Mesenteric fat pad (tissue), 1 donor: Measurements from ENCODE around the gene ASB2. TPM values are rescaled to one million over a fixed set of nuclear protein-coding genes. Genes with fewer than 3 reads are reported as not detected.

ENCODE experiments used
- DNase-seq: peaks from one replicate; pipeline ENCODE4 v3.0.0-alpha.2; 2020; ENCODE audit warnings: low spot score
- total RNA-seq: library from RNA; stranded (reverse); fragmentation: NEBNext Ultra II Directional; extraction: Animal tissue kit (Norgen Biotek cat#: 25700); gene quantifications from one replicate; pipeline ENCODE4 v1.2.1, GENCODE V29; 2021
- donor health status: DM: yes; HTN: yes; CAD: no.

ASB2 gene
- total RNA-seq, 1 donor from 2014 or later = 1.2 TPM

DNA sequence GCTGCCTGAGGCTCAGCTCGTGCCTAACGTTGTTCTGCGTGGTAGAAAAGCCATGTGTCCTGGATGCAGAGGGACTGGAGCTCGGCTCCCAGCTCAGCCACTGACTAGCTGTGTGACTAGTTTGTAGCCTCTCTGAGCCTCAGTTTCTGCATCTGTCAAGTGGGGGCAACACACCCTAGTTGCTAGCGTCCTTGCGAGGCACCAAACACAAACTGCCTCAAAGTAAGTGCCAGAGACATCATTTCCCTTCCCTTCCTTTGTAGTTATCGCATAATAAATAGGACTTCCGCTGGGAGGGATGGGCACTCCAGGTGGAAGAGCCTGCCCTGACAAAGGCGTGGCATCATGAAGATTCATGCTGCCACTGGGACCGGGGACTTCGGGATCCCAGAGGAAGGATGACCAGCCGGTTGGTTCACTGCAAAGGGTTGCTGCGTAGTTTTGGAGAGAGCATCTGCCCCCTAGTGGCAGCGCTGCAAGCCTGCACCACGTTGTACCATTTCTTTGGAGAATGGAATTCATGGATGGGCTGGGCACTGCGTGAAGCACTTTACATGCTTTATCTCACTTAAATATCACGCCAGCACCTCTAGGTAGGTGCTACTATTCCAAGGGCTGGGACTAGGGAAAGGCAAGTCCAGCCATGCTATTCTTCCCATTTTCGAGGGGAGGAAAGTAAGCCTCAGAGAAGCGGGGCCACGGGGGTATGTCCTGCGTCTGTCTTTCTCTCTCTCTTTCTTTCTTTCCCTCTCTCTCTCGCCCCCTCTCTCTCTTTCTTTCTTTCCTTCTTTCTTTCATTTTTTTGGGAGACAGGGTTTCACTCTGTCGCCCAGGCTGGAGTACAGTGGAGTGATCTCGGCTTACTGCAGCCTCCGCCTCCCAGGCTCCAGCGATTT, 25.4 kb upstream of the ASB2 start:
- no peak for DNase-seq

DNA sequence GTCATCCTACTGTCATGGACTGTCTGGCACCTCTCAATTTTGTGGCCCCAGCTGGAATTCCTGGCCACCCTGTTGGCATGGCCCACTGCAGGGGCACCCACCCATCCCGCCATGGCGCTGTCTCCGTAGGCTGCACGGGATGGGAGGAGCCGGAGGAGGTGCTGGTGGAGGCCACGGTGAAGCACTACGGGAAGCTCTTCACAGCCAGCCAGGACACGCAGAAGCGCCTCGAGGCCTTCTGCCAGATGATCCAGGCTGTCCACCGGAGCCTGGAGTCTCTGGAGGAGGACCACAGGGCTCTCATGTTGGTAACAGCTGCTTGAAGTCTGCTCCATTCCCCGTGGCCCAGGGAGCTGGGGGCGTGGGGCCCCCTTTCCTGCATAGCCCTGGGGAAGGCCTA, 24.6 kb upstream of the ASB2 start:
- no peak for DNase-seq

DNA sequence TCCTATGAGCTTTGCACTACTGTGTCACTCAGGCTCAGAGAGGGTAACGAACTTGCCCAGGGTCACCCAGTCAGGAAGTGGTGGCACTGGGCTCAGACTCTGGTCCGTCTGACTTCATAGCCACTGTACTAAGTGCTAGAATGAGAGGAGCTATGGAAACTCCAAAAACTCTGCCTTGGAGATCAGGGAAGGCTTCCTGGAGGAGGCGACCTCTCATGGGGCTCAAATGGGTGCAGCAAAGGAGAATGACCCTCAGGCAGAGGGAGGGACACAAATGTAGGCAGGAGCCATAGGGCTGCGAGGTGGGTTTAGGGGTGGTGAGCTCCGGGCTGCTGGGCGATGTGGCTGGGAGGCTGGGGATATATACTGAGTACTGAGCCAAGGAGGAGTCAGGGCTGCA, 23.9 kb upstream of the ASB2 start:
- DNase-seq = no peak

DNA sequence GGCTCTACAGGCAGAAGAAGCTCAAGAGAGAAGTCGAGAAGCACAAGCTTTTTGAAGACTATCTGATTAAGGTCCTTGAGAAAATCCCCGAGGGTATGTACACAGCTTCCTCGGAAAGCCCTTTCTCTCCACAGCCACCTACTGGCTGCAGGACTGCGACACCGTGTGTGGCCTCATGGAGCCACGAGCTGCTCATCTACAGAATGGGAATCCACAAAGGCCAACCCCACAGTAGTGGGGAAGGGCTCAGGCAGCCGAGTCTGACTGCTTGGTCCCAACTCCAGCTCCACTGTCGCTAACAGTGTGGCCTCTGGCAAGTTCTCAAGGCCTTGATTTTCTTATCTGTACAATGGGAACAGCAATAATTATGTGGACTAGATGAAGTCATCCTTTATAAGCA, 23.2 kb upstream of the ASB2 start:
- DNase-seq = no peak

DNA sequence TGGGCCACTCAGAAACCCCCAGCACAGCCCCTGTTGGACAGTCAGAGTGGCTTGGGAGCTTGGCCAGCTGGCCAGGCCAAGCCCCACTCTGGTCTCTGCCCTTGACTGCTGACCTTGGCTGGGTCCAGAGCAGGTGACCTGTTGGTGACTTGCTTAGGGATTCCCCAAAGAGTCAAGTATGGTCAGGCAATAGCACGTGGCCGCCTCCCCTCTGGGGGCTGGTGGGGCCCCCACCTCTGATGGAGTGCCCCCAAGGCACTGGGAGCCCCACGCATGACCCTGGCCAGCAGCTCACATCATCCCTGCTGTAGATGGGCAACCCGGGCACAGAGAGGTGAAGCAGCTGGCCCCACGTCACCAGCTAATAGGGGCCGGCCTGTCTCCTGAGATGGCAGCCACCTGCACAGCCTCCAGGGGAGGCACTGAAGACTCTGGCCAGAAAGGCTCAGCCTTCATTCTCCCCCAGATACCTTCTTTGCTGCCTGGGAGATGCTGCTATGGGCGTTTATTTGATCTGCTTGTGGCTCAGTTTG, 22.6 kb upstream of the ASB2 start:
- DNase-seq = no peak

DNA sequence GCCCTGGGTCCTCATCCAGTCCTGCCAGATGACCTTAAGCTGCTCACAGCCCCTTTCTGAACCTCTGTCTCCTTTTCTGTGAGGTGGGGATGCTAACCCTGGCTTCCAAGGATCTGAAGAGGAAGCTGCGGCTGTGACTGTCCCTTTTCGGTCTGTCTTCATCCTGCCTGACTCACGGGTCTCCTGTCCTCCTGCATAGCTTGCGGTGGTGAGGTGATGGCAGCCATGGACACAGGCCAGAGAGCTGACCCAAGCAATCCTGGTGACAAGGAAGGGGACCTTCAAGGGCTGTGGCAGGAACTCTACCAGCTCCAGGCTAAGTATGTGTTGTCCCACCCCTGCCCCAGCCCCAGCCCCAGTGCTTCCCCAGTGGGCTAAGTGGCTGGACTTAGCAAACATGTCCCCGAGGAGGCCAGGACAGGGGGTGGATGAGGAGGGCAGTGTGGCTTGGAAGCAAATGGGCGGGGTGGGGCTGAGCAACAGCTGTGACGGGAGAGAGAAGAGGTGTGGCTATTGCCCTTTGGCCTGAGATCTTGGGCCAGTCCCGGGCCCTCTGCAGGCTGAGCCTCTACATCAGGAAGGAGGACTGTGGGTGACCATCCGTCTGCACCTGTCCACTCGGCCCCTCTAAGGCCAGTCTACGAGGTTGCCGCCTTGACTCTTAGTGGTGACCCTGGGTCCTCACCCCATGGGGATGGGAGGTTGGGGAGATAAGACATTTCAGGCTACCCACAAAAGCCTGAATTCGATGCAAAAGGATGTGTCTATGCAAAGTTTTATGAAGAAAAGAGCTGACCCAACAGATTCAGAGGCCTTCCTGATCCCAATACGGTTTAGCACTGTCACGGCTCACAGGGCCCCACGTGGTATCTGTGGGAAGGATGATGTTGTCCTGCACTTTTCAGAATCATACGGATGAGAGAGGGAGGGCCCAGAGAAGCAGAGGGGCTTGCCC, 21.8 kb upstream of the ASB2 start:
- no peak for DNase-seq

DNA sequence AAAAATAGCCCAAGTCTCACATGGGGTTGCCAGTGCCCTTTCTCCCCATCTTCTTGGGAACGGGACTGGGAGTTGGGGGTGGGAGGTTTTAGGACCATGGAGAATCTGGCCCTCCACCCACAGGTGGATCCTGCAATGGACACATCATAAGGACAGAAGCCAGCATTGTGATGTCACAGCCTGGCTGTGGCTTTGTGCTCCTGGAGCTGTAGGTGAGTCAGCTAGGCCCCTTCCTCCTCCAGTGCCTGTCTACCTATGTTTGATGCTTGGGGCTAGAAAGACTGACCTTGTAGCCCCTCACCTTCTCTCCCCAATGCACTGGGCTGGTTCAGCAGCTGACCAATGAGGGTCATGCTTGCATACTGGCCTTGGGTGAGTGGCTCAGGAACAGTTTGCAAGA, 20.7 kb upstream of the ASB2 start, which contains the start of gene CCDC197:
Gene CCDC197, plus strand, starts transcription at position 220 of the 400 bp plus-strand sequence. CDS start 831 bp downstream, outside the sequence.
- no peak for DNase-seq

DNA sequence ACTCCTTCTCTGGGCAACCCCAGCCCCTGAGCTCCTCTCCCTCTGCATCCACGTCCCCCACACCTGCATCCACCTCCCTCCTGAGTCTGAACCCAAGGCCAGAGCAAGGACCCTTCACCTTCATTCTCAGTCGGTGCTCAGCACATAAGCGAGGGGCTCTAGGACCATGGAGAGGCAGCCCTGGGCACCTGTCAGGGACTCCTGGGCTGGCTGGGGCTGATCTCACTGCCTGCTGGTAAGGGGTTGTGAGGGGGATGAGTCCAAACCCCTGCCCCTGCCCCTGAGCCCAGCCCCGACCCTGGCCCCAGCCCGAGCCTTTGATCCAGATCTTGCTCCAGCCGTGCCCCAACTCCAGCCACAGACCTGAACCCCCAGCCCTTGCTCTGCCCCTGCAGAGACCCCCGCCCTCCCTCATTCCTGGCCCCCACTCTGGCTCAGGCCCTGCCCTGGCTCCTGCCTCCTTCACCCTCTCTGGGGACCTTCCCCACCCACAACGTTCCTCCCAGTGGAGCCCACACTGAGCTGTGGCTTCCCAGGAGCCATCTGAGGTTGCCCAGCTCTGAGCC, 19.8 kb upstream of the ASB2 start:
- DNase-seq = no peak

DNA sequence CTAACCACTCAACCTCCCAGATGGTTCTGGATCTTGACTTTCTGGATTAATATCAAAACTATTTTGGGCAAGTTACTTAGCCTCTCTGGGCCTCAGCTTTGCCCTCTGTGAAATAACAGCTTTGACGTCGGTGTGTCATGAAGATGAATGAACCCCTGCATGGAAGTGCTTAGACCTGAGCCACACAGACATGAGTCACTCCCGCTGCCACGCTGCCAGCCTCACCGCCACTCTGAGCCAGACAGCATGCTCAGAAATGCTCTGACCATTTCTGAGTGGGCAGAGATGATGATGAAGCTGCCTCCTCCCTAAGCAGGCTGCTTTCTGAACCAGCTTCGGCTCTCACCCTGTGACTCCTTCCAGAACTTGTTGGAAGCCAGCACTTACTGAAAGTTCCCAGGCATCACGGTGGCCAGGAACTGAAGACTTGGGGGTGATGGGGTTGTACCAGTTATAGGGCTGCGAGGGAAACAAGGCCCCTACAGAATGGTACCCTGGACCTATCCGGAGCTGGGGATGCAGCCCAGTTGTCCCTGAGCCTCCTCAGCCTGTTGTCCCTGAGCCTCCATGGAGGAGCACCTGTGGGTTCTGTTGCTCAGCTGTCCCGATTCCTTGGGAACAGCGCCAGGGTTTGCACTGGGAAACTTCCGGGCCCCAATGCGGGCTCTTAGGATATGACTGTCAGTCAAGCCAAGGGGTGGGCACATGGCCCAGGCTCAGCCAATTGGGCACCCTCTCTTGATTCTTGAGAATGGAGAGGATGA, 18.7 kb upstream of the ASB2 start:
- DNase-seq = no peak

DNA sequence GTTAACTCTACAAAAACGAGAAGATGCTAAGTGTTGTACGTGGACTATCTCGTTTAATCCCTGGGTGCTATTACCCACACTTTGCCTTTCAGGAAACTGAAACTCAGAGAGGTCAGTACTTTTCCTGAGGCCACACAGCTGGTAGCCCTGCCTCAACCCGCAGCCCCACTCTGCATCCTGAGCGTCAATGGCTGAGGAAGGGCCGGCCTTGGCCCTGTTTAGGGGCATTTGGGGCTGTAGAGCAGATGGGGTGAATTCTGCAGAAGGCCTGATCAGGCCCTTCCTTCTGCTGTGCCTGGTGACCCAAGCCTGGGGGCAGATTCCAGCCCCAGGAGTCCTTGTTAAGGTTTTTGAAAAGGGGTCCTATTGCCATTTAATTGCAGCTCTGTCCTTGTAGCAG, 17.0 kb upstream of the ASB2 start:
- no peak for DNase-seq

DNA sequence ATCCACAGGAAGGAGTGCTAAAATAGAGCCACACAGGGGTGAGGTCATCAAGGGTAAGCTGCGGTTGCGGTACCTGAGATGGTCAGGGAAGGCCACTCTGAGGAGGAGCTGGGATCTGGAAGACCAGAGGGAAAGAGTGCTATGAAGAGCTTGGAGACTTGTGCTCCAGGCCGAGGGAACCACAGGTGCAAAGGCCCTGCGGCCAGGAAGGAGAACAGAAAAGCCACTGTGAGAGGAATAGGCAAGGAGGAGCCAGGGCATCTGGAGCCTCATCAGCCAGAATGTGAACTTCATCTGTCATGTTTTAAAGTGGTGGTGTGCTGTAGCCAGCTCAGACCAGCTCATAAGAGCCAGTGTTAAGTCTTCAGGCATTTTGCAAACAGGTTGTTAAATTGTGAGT, 15.3 kb upstream of the ASB2 start:
- no peak for DNase-seq

DNA sequence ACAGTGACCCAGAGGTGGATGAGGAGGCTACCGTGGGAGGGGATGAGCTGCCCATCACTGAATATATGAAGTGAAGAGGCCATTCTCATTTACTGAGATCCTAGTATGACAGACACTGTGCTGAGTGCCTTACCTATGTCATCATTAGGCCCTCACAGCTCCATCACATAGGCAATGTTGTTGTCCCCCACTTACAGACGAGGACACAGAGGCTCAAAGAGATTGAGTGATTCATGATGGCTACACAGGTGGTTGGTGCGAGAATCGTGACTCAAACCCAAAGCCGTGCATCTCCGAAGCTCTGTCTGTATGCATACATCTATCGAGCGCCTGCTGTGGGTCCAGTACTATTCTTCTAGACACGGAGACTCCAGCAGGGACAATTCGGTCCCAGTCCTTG, 14.8 kb upstream of the ASB2 start:
- DNase-seq = no peak

DNA sequence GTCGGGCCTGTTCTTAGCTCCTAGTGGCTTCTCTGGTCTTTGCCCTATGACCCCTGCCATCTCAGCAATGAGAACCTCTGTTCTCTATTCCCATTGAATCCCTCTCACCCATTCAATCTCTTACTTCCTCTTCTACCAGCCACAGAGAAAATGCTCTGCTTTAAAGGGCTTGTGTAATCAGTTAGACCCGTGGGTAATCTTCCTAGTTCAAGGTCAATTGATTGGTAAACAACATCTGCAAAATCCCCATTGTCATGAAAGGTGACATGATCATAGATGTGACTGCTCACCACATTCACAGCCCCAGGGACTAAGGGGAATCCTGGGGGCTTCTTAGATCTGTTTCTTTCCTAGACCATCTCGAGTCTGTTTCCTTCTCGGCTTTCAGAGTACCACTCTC, 13.6 kb upstream of the ASB2 start:
- no peak for DNase-seq

DNA sequence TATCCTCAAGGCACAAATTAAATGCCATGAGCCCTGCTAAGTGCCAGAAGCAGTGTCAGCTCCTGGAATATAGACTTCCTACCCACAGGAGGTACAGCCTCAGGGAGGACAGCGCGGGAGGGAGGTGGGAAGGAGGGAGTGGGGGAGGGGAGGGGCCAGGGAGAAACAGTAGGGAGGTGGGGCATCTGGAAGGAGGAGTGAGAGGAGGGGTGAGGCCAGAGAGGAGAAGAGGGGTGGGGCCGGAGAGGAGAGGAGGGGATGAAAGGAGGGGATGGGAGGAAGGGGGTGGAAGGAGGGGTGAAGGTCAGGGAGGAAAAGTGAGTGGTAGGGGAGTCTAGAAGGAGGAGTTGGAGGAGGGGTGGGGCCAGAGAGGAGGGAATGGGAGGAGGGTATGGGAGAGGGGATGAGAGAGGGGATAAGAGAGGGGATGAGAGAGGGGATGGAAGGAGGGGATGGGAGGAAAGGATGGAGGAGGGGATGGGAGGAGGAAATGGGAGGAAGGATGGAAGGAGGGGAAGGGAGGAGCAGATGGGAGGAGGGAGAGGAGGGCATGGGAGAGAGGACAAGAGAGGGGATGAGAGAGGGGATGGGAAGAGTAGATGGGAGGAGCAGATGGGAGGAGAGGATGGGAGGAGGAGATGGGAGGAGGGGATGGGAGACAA, 11.6 kb upstream of the ASB2 start:
- no peak for DNase-seq

DNA sequence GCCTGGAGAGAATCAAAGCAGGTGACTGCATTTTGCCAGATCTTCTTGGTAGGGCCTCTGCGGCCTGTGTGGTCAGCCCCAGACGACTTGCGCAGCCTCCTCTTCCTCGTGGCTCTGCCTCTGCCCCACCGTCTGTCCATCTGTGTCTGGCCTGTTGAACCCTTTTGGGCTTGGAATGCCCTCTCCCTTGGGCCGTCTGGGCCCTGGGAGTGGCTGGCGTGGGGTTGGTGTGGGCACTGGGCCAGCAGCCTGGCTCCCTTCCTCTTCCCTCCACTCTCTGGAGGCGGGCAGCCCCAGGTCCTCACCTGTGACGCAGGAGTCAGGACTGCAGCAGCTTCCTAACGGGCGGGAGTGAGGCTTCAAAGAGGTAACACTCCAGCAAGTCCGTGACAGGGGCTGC, 11.0 kb upstream of the ASB2 start:
- DNase-seq = no peak

DNA sequence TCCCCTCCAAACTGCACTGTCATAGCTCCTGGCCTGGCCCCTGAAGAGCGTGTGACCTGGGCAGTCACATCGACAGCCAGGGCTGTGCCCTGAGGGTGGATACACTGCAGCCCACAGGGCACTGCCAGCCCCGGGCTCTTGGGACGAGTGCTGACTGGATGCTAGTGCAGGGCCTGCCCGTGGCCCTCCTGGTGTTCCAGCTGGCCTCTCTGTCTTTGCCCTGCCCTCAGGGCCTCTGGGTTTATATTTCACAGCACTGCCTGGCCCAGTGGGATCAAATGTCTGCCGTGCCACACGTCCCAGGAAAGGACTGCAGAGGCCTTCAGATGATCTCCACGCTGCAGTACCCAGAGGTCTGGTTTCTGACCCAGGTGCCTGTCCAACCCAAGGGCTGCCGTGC, 10.6 kb upstream of the ASB2 start:
- DNase-seq = no peak

DNA sequence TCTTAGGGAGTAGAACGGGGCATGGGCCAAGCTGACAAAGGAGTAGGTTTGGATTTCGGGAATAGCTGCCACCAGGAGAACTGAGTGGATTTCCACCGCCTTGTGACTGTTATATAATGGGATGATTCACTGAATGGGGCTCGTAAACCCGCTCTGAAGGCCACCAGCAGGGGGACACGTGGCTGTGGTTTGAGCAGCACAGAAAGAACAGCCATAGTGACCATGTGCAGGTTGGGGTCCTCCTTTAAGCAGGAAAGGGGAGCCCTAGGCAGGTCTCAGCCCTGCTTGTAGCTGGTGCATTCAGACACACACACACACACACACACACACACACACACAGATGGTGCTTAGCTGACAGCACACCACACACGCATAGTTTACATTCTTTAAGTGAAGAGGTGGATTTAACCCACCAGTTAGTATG, 8.6 kb upstream of the ASB2 start:
- DNase-seq = no peak

DNA sequence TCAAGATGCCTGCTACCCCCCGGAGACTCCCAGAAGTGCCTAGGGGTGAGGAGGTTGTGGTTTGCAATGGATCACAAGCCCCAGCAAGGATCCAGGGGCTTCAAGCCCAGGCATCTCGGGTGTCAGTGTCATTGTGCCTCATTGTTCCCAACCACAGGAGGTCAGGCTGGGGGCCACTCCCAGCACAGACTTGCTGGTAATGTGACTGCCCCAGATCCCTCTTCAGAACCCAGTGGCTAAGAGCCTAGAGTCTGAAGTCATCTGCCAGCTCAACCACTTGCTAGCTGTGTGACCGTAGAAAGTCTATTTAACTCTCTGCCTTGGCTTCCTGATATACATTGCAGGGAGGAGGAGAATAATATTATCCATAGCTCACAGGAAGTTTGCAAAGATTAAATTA, 7.7 kb upstream of the ASB2 start:
- no peak for DNase-seq

DNA sequence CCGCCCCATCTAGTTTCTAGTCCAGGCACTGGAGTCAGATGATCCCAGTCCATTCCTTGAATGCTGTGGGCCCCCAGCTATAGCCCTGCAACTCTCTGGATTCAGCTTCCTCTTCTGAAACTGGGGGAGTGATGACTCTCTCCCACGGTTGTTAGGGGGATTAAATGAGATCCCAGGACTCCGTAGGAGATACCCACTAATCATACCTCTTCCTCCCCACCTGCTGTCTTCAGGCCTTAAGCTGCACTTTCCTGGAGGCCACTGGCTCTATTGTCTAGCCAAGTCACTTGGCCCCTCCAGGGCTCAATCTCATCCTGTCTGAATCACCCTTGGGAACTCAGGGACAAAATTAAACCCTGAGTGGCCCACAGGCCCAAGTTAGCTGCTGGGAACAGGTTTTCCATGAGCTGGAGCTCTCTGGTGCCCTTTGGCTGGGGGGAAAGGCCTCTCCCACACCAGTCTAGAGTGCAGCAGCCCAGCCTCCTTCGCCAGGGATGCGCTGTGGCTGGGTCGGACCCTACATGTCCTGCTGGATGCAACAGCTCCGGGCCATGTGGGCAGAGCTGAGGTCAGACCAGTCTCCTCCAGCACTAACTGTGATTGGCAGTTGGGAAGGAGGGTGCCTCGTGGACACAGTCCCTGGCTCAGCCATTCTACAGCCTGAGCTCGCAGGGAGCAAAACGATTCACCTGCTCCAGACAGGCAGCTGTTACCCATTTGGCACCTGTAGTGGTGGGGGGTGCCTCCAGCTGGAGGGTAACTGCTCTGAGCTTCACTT, 6.0 kb upstream of the ASB2 start:
- DNase-seq = no peak
